ACC112 (cell line): ENCODE data around the gene PKIG.

Source experiments
- H2AFZ ChIP-seq: fragments of 200-600 bp; sonication (generic); one replicate; pipeline ENCODE4 v1.6.0; 2017; ENCODE audit warnings: antibody characterized with exemption, low read length; ENCODE audit not compliant: unreplicated experiment
- H3K27ac ChIP-seq: fragments of 200-600 bp; sonication (generic); 2 replicates; pipeline ENCODE4 v1.5.1; 2014; ENCODE audit warnings: low read depth, mild to moderate bottlenecking, antibody characterized with exemption, low read length, moderate library complexity
- H3K27me3 ChIP-seq: fragments of 200-600 bp; sonication (generic); 2 replicates; pipeline ENCODE4 v1.6.1; 2014; ENCODE audit warnings: mild to moderate bottlenecking, antibody characterized with exemption, low read length, moderate library complexity, mixed read lengths; ENCODE audit not compliant: insufficient read depth
- H3K36me3 ChIP-seq: fragments of 200-600 bp; sonication (generic); 2 replicates; pipeline ENCODE4 v1.6.1; 2016; ENCODE audit warnings: mild to moderate bottlenecking, antibody characterized with exemption, low read length, moderate library complexity, mixed read lengths; ENCODE audit not compliant: insufficient read depth
- H3K4me1 ChIP-seq: fragments of 200-600 bp; sonication (generic); one replicate; pipeline ENCODE4 v1.6.1; 2016; ENCODE audit warnings: low read length, mixed read lengths; ENCODE audit not compliant: insufficient read depth, unreplicated experiment, control insufficient read depth
- H3K4me3 ChIP-seq: fragments of 200-600 bp; sonication (generic); 2 replicates; pipeline ENCODE4 v1.5.1; 2014; ENCODE audit warnings: mild to moderate bottlenecking, low read depth, low read length
- H3K79me2 ChIP-seq: fragments of 200-600 bp; sonication (generic); one replicate; pipeline ENCODE4 v1.6.0; 2016; ENCODE audit warnings: low read length; ENCODE audit not compliant: control insufficient read depth, unreplicated experiment, insufficient read depth

Gene PKIG

DNA sequence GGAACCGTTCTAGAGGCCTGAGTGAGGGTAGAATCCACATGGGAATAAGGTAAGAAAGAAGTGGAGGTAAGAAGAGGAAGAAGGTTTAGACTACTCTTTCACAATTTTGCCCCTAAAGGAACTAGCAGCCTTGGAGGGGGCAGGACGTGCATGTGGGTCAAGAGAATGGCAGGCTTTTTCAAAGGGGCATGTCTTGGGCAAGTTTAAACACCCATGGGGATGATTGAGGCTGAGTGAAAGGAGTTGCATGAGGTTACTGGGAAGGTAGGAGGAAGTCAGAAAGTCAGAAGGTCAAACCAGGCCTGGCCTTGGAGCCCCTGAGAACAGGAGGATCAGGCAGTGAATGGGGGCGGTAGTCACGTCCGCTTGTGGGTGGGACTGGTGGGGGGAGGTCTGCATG, 58.9 kb downstream of the PKIG start:
- Histone ChIP-seq H3K27ac (peak overlapping the region; percentile 3; the same call in 1 of the 2 replicates), H3K79me2 (no peaks in the 10 kb centered on the region), H3K36me3 (peaks cover 3% of the 10 kb centered on the region; the same call in 1 of the 2 replicates), H3K27me3 (no peaks in the 10 kb centered on the region), H2AFZ (no peak overlapping the region), H3K4me3 (no peak overlapping the region), H3K4me1 (peaks cover 43% of the 10 kb centered on the region)

DNA sequence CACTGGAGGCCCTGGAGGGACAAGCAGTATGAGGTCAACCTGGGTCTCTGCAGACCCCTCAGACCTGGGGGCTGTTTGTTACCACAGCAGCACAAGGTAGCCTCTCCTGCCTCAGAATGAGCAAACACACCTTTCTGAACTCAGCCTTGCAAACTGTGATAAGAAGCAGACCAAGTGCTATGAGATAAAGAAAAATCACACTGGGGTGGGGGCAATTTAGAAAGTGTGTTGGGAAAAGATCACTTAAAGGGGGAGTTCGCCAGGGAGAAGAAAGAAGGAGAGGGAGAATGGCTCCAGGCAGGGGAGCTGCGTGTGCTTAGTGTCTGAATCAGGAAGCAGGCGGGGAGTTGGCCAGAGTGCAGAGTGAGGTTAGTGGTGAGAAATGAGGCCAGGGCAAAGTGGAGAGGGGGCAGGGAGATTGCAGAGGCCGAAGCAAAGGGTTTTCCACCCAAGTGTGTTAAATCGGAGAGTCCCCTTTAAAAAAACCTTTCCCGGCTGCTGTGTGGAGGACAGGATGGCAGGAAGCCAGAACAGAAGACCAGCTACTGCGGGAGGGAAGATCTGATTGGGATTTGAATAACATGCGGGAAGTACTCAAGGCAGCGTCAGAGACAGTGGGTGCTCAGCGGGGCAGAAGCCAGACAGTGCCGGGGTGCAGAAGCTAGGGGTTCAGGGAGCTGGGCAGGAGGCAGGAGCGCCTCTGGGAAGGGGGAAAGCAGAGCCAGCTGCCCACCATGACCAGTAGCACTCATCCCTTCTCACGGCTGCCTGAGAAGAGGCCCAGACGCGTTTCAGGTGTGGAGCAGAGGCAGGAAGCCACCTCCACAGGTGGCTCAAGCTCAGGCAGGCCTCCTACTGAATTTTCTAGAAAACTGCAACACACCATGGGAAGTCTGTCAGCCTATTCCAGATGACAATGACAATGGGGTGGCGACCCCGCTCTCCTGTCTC, 60.1 kb downstream of the PKIG start:
- Histone ChIP-seq H2AFZ (peak overlapping the region; percentile 58), H3K79me2 (no peaks in the 10 kb centered on the region), H3K27me3 (no peaks in the 10 kb centered on the region), H3K27ac (peak overlapping the region; percentile 91), H3K4me3 (peak overlapping the region; percentile 54; the same call in 1 of the 2 replicates), H3K4me1 (peaks cover 47% of the 10 kb centered on the region), H3K36me3 (peaks cover 3% of the 10 kb centered on the region; the same call in 1 of the 2 replicates)

- Histone ChIP-seq H3K4me3 (no peak overlapping the region), H3K27ac (peak overlapping the region; percentile 91), H3K36me3 (peaks cover 3% of the 10 kb centered on the region; the same call in 1 of the 2 replicates), H3K4me1 (peaks cover 47% of the 10 kb centered on the region), H2AFZ (no peak overlapping the region), H3K79me2 (no peaks in the 10 kb centered on the region), H3K27me3 (no peaks in the 10 kb centered on the region)
These were observed 60.8 kb downstream of the PKIG start for GRCh38 chr20:44643154-44643519.

DNA sequence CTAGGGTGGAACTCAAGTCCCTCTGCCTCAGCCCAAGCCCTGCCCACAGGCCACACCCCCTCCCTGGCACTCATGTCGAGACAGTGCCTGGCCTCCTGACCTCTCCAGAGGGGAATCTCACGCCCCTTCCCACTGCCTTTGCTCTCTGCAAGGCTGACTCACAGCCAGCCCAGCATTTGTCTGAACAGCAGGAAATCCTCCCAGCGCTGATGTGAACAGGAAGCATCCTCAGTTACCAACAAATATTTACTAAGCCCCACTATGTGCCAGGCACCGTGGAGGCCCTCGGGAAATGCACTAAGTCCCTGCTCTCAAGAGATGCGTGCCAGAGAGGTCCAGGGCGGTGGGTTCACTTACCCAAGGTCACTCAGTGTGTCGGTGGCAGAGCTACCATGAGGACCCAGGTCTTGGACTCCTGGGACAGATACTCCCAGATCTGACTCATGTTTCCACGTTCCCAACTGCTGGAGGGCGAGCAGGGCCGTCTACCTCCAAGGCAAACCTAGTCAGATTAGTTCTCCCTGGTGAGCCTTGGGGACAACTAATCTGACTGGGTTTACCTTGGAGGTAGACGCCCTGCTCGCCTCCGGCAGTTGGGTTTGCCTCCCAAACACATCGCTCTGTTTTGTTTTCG, 61.3 kb downstream of the PKIG start:
- Histone ChIP-seq H2AFZ (no peak overlapping the region), H3K36me3 (peaks cover 3% of the 10 kb centered on the region; the same call in 1 of the 2 replicates), H3K4me1 (peaks cover 47% of the 10 kb centered on the region), H3K79me2 (no peaks in the 10 kb centered on the region), H3K27ac (peak overlapping the region; percentile 91), H3K27me3 (no peaks in the 10 kb centered on the region), H3K4me3 (no peak overlapping the region)

DNA sequence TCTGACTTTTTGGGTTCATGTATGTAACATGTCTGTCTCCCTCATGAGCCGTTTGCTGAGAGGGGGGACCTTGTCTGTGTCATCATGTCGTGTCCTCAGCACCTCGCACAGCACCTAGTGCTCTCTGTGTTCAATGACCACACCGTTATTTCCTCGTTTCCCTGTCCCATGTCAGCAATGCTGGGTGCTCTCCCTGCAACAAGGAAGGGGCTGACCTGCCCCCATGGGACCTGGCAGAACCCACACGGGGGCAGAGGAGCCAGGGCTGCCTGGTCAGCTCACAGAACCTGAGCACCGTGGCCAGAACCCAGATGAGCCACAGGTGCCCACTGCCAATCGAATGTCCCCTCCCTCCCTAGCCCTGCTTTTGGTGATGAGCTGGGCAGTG, 61.8 kb downstream of the PKIG start:
- H3K27ac ChIP-seq, result peak overlapping the region; percentile 91
- H3K79me2 ChIP-seq, result no peaks in the 10 kb centered on the region
- peaks cover 49% of the 10 kb centered on the region for H3K4me1 ChIP-seq
- no peak overlapping the region for H2AFZ ChIP-seq
- H3K36me3 ChIP-seq, result peaks cover 3% of the 10 kb centered on the region; the same call in 1 of the 2 replicates
- no peak overlapping the region for H3K4me3 ChIP-seq
- no peaks in the 10 kb centered on the region for H3K27me3 ChIP-seq

- Histone ChIP-seq H3K36me3 (peaks cover 3% of the 10 kb centered on the region; the same call in 1 of the 2 replicates), H3K27ac (peak overlapping the region; percentile 91), H3K79me2 (no peaks in the 10 kb centered on the region), H3K4me1 (peaks cover 51% of the 10 kb centered on the region), H2AFZ (no peak overlapping the region), H3K27me3 (no peaks in the 10 kb centered on the region), H3K4me3 (no peak overlapping the region)
These were observed 62.3 kb downstream of the PKIG start for GRCh38 chr20:44644667-44645131.

- Histone ChIP-seq H3K27ac (no peak overlapping the region), H3K36me3 (no peaks in the 10 kb centered on the region), H3K4me1 (peaks cover 56% of the 10 kb centered on the region), H3K79me2 (peaks cover 3% of the 10 kb centered on the region), H3K27me3 (no peaks in the 10 kb centered on the region), H2AFZ (no peak overlapping the region), H3K4me3 (no peak overlapping the region)
These were observed 63.8 kb downstream of the PKIG start for GRCh38 chr20:44646023-44646640.

DNA sequence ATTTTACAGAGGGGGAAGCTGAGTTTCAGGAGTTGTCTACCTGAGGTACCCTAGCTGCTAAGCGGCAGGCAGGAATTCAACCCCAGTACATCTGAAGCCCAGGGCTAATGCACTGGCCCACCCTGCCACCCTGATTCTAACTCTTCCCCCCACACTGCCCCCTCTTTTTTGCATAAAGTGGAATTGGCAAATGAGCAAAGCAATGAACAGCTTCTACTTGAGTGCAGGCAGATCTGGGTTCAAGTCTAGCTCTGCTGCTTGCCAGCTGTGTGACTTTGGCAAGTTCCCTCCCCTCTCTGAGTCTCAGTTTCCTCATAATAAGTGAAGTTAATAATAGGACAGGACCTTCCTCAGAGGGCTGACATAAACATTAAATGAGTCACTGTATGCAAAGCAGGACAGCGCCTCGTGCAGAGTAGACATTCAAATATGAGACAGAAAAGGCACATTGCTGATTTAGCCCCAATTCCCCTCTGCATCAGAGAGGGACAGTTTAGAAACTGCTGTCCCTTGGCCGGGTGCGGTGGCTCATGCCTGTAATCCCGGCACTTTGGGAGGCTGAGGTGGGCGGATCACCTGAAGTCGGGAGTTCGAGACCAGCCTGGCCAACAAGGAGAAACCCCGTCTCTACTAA, 64.4 kb downstream of the PKIG start:
- no peaks in the 10 kb centered on the region for H3K36me3 ChIP-seq
- H3K79me2 ChIP-seq, result peaks cover 3% of the 10 kb centered on the region
- no peak overlapping the region for H3K27ac ChIP-seq
- H2AFZ ChIP-seq, result no peak overlapping the region
- no peaks in the 10 kb centered on the region for H3K27me3 ChIP-seq
- no peak overlapping the region for H3K4me3 ChIP-seq
- peaks cover 52% of the 10 kb centered on the region for H3K4me1 ChIP-seq

GRCh38 chr20:44648068-44648467, 65.7 kb downstream of the PKIG start:
- Histone ChIP-seq H3K27me3 (no peaks in the 10 kb centered on the region), H3K36me3 (no peaks in the 10 kb centered on the region), H3K4me1 (peaks cover 40% of the 10 kb centered on the region), H3K4me3 (no peak overlapping the region), H3K79me2 (peaks cover 3% of the 10 kb centered on the region), H2AFZ (no peak overlapping the region), H3K27ac (no peak overlapping the region)

GRCh38 chr20:44648579-44648978, 66.2 kb downstream of the PKIG start:
- H2AFZ ChIP-seq, result no peak overlapping the region
- H3K36me3 ChIP-seq, result no peaks in the 10 kb centered on the region
- H3K27me3 ChIP-seq, result no peaks in the 10 kb centered on the region
- H3K4me3 ChIP-seq, result no peak overlapping the region
- H3K27ac ChIP-seq, result no peak overlapping the region
- H3K4me1 ChIP-seq, result peaks cover 37% of the 10 kb centered on the region
- peaks cover 3% of the 10 kb centered on the region for H3K79me2 ChIP-seq
